DOHH2 (cell line): ENCODE measurements around the gene IL16.

Experiments
- H3F3A ChIP-seq: fragments of 200-600 bp; sonication (generic), shearing (Covaris generic); 2 replicates; pipeline ENCODE4 v1.6.0; 2016; ENCODE audit warnings: antibody characterized with exemption, mild to moderate bottlenecking; ENCODE audit not compliant: control insufficient read depth, insufficient read depth
- H3K27ac ChIP-seq: fragments of 200-600 bp; sonication (generic); 2 replicates; pipeline ENCODE4 v1.5.1; 2014; ENCODE audit warnings: low read depth, mild to moderate bottlenecking, low read length, moderate library complexity
- H3K27me3 ChIP-seq: fragments of 200-600 bp; sonication (generic); 2 replicates; pipeline ENCODE4 v1.6.1; 2014; ENCODE audit warnings: mild to moderate bottlenecking, low read length, mixed read lengths; ENCODE audit not compliant: control insufficient read depth
- H3K36me3 ChIP-seq: fragments of 200-600 bp; sonication (generic); 2 replicates; pipeline ENCODE4 v1.6.1; 2014; ENCODE audit warnings: mild to moderate bottlenecking, low read length, moderate library complexity, mixed read lengths; ENCODE audit not compliant: control insufficient read depth
- H3K4me1 ChIP-seq: fragments of 200-600 bp; sonication (generic); 2 replicates; pipeline ENCODE4 v1.6.1; 2014; ENCODE audit warnings: mild to moderate bottlenecking, low read length, mixed read lengths; ENCODE audit not compliant: control insufficient read depth
- H3K4me2 ChIP-seq: fragments of 200-600 bp; sonication (generic); 2 replicates; pipeline ENCODE4 v1.6.0; 2014; ENCODE audit warnings: mild to moderate bottlenecking, low read length, moderate library complexity
- H3K4me3 ChIP-seq: fragments of 200-600 bp; sonication (generic); 2 replicates; pipeline ENCODE4 v1.5.1; 2014; ENCODE audit warnings: mild to moderate bottlenecking, low read length, mixed read lengths
- H3K79me2 ChIP-seq: fragments of 200-600 bp; sonication (generic); 2 replicates; pipeline ENCODE4 v1.6.1; 2014; ENCODE audit warnings: mild to moderate bottlenecking, low read length, mixed read lengths; ENCODE audit not compliant: control insufficient read depth
- H3K9me2 ChIP-seq: fragments of 200-600 bp; sonication (generic); replicated peaks from 2 replicates; pipeline ENCODE4 v1.6.1; 2014; ENCODE audit warnings: mild to moderate bottlenecking, low read length, mixed read lengths; ENCODE audit not compliant: control insufficient read depth
- H3K9me3 ChIP-seq: fragments of 200-600 bp; sonication (generic); 2 replicates; pipeline ENCODE4 v1.6.1; 2014; ENCODE audit warnings: antibody characterized with exemption, low read length, mixed read lengths; ENCODE audit not compliant: control insufficient read depth, insufficient read depth
- H4K20me1 ChIP-seq: fragments of 200-600 bp; sonication (generic); 2 replicates; pipeline ENCODE4 v1.6.0; 2014; ENCODE audit warnings: low read depth, mild to moderate bottlenecking, antibody characterized with exemption, low read length, moderate library complexity; ENCODE audit not compliant: control insufficient read depth, insufficient read depth
- EZH2phosphoT487 ChIP-seq: fragments of 200-600 bp; sonication (generic); IDR thresholded peaks from 2 replicates; pipeline ENCODE4 v1.6.1; 2017; ENCODE audit warnings: borderline replicate concordance, mild to moderate bottlenecking, antibody characterized with exemption, low read length, moderate library complexity, mixed read lengths
- TF ChIP-seq, protein P1 (sequence below): fragments of 200-600 bp; sonication (generic); IDR thresholded peaks from one replicate; pipeline ENCODE4 v1.5.1; 2014; ENCODE audit warnings: antibody characterized with exemption, mild to moderate bottlenecking, low read depth, low read length; ENCODE audit not compliant: poor library complexity, severe bottlenecking

Gene IL16

GRCh38 chr15:81178365-81178764 lies 18.3 kb upstream of the IL16 start:
- Histone ChIP-seq H3K36me3 (no peaks in the 10 kb centered on the region), H3K79me2 (no peaks in the 10 kb centered on the region), H3K9me3 (no peaks in the 10 kb centered on the region), H3K9me2 (no peaks in the 10 kb centered on the region), H3F3A (no peaks in the 10 kb centered on the region), H3K27me3 (peaks cover 7% of the 10 kb centered on the region; the same call in 1 of the 2 replicates), H4K20me1 (no peaks in the 10 kb centered on the region), H3K4me1 (no peaks in the 10 kb centered on the region), H3K27ac (no peak overlapping the region), H3K4me3 (no peak overlapping the region), H3K4me2 (no peak overlapping the region)
- TF ChIP-seq, protein P1, sequence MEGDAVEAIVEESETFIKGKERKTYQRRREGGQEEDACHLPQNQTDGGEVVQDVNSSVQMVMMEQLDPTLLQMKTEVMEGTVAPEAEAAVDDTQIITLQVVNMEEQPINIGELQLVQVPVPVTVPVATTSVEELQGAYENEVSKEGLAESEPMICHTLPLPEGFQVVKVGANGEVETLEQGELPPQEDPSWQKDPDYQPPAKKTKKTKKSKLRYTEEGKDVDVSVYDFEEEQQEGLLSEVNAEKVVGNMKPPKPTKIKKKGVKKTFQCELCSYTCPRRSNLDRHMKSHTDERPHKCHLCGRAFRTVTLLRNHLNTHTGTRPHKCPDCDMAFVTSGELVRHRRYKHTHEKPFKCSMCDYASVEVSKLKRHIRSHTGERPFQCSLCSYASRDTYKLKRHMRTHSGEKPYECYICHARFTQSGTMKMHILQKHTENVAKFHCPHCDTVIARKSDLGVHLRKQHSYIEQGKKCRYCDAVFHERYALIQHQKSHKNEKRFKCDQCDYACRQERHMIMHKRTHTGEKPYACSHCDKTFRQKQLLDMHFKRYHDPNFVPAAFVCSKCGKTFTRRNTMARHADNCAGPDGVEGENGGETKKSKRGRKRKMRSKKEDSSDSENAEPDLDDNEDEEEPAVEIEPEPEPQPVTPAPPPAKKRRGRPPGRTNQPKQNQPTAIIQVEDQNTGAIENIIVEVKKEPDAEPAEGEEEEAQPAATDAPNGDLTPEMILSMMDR: no peak
- no peak for TF ChIP-seq EZH2phosphoT487

- H3K79me2 ChIP-seq: no peaks in the 10 kb centered on the region
- no peaks in the 10 kb centered on the region for H3K4me1 ChIP-seq
- no peak overlapping the region for H3K4me3 ChIP-seq
- TF ChIP-seq, protein P1: no peak
- no peak for TF ChIP-seq EZH2phosphoT487
- H3K27ac ChIP-seq: no peak overlapping the region
- peaks cover 13% of the 10 kb centered on the region; the same call in 1 of the 2 replicates for H3K27me3 ChIP-seq
- H3K9me2 ChIP-seq: no peaks in the 10 kb centered on the region
- H3K36me3 ChIP-seq: no peaks in the 10 kb centered on the region
- H3K4me2 ChIP-seq: no peak overlapping the region
- no peaks in the 10 kb centered on the region for H3K9me3 ChIP-seq
- no peaks in the 10 kb centered on the region for H4K20me1 ChIP-seq
- no peaks in the 10 kb centered on the region for H3F3A ChIP-seq
These were observed 15.5 kb upstream of the IL16 start for GRCh38 chr15:81181220-81181619.

GRCh38 chr15:81182031-81182755 lies 14.5 kb upstream of the IL16 start:
- Histone ChIP-seq H3K4me1 (no peaks in the 10 kb centered on the region), H3K27me3 (peaks cover 13% of the 10 kb centered on the region; the same call in 1 of the 2 replicates), H3K36me3 (no peaks in the 10 kb centered on the region), H3F3A (no peaks in the 10 kb centered on the region), H3K4me3 (no peak overlapping the region), H3K27ac (no peak overlapping the region), H3K4me2 (no peak overlapping the region), H3K79me2 (no peaks in the 10 kb centered on the region), H3K9me3 (no peaks in the 10 kb centered on the region), H3K9me2 (no peaks in the 10 kb centered on the region), H4K20me1 (no peaks in the 10 kb centered on the region)
- TF ChIP-seq, protein P1: no peak
- TF ChIP-seq EZH2phosphoT487: no peak
